ENCODE data around the gene RPL15.

DNA sequence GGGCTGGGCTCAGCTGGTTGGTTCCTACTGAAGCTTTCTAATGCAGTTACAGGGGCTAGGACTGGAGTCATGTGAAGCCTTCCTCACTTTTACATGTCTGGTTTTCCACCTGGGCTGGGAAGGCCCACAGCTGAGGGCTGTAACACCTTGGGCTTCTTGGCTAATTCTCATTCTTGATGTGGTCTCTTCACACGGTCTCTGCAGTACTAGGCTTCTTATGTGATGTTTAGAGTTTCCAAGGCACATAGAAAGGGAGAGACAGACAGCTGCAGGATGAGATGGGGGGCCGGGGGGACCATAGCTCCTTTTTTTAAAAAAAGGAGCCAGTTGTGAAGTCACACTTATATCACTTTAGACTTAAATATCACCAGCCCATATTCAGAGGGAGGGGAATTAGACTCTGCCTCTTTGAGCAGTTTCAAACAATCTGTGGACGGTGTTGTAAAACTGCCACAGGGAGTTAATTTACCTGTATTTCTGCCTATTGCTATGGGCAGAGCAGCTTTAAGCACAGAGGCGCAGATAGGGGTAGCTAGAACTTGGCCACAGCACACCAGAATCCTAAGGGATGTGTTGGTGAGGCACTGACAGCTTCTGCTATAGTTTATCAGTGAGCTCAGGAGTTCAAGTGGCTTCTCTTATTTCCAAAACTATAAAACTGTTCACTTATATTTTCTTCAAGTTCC is 46.8 kb upstream of the RPL15 start:
- TF ChIP-seq, protein P1, sequence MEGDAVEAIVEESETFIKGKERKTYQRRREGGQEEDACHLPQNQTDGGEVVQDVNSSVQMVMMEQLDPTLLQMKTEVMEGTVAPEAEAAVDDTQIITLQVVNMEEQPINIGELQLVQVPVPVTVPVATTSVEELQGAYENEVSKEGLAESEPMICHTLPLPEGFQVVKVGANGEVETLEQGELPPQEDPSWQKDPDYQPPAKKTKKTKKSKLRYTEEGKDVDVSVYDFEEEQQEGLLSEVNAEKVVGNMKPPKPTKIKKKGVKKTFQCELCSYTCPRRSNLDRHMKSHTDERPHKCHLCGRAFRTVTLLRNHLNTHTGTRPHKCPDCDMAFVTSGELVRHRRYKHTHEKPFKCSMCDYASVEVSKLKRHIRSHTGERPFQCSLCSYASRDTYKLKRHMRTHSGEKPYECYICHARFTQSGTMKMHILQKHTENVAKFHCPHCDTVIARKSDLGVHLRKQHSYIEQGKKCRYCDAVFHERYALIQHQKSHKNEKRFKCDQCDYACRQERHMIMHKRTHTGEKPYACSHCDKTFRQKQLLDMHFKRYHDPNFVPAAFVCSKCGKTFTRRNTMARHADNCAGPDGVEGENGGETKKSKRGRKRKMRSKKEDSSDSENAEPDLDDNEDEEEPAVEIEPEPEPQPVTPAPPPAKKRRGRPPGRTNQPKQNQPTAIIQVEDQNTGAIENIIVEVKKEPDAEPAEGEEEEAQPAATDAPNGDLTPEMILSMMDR (IDR thresholded peaks at IDR 0.05 in 2 of 3, conservative IDR thresholded peaks at IDR 0.05 in 1 of 3; ENCODE audit: control insufficient read depth in 2 of 3, extremely low read depth in 1 of 3, insufficient read depth in 1 of 3, low read depth in 3 of 3, low read length in 3 of 3) = no peak
- TF ChIP-seq YY1 (IDR thresholded peaks at IDR 0.05; ENCODE audit: low read depth, low read length) = no peak
- no peak for TF ChIP-seq BMI1 (IDR thresholded peaks at IDR 0.05; ENCODE audit: borderline replicate concordance)
- TF ChIP-seq, protein P2, sequence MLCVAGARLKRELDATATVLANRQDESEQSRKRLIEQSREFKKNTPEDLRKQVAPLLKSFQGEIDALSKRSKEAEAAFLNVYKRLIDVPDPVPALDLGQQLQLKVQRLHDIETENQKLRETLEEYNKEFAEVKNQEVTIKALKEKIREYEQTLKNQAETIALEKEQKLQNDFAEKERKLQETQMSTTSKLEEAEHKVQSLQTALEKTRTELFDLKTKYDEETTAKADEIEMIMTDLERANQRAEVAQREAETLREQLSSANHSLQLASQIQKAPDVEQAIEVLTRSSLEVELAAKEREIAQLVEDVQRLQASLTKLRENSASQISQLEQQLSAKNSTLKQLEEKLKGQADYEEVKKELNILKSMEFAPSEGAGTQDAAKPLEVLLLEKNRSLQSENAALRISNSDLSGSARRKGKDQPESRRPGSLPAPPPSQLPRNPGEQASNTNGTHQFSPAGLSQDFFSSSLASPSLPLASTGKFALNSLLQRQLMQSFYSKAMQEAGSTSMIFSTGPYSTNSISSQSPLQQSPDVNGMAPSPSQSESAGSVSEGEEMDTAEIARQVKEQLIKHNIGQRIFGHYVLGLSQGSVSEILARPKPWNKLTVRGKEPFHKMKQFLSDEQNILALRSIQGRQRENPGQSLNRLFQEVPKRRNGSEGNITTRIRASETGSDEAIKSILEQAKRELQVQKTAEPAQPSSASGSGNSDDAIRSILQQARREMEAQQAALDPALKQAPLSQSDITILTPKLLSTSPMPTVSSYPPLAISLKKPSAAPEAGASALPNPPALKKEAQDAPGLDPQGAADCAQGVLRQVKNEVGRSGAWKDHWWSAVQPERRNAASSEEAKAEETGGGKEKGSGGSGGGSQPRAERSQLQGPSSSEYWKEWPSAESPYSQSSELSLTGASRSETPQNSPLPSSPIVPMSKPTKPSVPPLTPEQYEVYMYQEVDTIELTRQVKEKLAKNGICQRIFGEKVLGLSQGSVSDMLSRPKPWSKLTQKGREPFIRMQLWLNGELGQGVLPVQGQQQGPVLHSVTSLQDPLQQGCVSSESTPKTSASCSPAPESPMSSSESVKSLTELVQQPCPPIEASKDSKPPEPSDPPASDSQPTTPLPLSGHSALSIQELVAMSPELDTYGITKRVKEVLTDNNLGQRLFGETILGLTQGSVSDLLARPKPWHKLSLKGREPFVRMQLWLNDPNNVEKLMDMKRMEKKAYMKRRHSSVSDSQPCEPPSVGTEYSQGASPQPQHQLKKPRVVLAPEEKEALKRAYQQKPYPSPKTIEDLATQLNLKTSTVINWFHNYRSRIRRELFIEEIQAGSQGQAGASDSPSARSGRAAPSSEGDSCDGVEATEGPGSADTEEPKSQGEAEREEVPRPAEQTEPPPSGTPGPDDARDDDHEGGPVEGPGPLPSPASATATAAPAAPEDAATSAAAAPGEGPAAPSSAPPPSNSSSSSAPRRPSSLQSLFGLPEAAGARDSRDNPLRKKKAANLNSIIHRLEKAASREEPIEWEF (IDR thresholded peaks at IDR 0.05; ENCODE audit: insufficient replicate concordance, low read depth, low read length) = no peak
- TF ChIP-seq, protein P3, sequence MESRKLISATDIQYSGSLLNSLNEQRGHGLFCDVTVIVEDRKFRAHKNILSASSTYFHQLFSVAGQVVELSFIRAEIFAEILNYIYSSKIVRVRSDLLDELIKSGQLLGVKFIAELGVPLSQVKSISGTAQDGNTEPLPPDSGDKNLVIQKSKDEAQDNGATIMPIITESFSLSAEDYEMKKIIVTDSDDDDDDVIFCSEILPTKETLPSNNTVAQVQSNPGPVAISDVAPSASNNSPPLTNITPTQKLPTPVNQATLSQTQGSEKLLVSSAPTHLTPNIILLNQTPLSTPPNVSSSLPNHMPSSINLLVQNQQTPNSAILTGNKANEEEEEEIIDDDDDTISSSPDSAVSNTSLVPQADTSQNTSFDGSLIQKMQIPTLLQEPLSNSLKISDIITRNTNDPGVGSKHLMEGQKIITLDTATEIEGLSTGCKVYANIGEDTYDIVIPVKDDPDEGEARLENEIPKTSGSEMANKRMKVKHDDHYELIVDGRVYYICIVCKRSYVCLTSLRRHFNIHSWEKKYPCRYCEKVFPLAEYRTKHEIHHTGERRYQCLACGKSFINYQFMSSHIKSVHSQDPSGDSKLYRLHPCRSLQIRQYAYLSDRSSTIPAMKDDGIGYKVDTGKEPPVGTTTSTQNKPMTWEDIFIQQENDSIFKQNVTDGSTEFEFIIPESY (IDR thresholded peaks at IDR 0.05) = no peak
- TF ChIP-seq GABPA (IDR thresholded peaks at IDR 0.05; ENCODE audit: low read depth) = no peak
- TF ChIP-seq ZZZ3 (IDR thresholded peaks at IDR 0.05; ENCODE audit: control insufficient read depth, insufficient read length, low read depth) = no peak
- TF ChIP-seq, protein P4, sequence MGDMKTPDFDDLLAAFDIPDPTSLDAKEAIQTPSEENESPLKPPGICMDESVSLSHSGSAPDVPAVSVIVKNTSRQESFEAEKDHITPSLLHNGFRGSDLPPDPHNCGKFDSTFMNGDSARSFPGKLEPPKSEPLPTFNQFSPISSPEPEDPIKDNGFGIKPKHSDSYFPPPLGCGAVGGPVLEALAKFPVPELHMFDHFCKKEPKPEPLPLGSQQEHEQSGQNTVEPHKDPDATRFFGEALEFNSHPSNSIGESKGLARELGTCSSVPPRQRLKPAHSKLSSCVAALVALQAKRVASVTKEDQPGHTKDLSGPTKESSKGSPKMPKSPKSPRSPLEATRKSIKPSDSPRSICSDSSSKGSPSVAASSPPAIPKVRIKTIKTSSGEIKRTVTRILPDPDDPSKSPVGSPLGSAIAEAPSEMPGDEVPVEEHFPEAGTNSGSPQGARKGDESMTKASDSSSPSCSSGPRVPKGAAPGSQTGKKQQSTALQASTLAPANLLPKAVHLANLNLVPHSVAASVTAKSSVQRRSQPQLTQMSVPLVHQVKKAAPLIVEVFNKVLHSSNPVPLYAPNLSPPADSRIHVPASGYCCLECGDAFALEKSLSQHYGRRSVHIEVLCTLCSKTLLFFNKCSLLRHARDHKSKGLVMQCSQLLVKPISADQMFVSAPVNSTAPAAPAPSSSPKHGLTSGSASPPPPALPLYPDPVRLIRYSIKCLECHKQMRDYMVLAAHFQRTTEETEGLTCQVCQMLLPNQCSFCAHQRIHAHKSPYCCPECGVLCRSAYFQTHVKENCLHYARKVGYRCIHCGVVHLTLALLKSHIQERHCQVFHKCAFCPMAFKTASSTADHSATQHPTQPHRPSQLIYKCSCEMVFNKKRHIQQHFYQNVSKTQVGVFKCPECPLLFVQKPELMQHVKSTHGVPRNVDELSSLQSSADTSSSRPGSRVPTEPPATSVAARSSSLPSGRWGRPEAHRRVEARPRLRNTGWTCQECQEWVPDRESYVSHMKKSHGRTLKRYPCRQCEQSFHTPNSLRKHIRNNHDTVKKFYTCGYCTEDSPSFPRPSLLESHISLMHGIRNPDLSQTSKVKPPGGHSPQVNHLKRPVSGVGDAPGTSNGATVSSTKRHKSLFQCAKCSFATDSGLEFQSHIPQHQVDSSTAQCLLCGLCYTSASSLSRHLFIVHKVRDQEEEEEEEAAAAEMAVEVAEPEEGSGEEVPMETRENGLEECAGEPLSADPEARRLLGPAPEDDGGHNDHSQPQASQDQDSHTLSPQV (IDR thresholded peaks at IDR 0.05) = no peak
